GM19372 (cell line): ENCODE data around the gene CAMKK2.
"Not testable (repeated sequence)": the region's sequence is repeated elsewhere in the genome, so short reads cannot be mapped to it uniquely, and the experiment has no call there.

Experiments
- ATAC-seq: cut with Tn5 transposase; IDR thresholded peaks from one replicate; pipeline ENCODE4 v1.9.1; 2021; ENCODE audit warnings: mild to moderate bottlenecking, low read depth, moderate library complexity; ENCODE audit not compliant: unreplicated experiment

Gene CAMKK2

DNA sequence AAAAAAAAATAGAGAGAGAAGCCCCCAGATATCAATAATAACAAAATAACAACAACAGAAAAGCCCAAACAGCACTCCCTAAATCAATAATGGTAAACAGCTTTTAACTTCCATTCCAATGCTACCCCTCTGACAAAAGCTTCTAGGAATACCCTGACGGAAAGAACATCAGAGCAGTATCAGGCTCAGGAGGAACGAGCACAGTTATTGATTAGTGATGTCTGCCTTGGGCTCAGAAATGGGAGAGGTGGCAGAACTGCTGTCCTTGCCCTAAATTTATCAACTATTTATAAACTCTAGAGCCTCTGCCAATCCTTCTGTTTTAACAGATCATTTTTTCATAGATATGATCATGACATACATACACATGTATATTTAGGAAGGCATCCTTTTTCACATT lies 44.7 kb downstream of the CAMKK2 start:
- ATAC-seq = no peak

DNA sequence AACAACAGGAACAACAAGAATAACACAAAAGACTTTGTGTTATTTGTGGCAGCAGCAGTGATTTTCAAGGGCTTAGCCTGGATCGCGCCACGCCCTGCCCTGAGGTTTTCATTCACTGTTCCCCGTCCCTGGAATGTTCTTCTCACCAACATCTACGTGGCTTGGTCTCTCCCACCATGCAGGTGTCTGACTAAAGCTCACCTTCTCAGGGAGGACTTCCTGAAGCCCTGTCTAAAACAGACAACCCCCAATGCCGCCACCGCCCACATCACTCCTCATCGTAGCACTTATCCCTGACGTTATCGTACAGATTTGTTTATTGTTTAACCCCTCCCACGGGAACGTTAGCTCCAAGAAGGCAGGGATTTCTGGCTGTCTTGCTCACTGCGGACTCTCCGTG lies 46.1 kb downstream of the CAMKK2 start:
- no peak for ATAC-seq

DNA sequence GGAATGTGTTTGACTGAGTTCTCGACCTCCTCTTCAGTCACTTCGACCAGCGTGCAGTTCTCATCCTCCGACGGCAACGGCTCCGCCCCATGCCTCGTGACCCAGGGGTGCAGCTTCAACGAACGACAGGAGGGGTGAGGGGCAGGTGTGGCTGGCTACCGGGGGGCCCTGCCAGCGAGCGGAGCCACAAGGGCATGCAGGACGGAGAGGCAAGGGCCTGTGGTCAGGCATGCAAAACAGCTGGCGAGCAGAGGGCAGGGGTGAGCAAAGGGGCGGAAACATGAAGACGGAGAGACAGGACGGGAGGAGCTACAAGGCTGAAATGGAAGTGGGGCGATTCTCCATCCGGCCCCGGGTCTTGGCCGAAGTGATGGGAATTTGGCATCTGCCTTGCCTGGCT lies 47.9 kb downstream of the CAMKK2 start:
- ATAC-seq = peak; percentile 82

DNA sequence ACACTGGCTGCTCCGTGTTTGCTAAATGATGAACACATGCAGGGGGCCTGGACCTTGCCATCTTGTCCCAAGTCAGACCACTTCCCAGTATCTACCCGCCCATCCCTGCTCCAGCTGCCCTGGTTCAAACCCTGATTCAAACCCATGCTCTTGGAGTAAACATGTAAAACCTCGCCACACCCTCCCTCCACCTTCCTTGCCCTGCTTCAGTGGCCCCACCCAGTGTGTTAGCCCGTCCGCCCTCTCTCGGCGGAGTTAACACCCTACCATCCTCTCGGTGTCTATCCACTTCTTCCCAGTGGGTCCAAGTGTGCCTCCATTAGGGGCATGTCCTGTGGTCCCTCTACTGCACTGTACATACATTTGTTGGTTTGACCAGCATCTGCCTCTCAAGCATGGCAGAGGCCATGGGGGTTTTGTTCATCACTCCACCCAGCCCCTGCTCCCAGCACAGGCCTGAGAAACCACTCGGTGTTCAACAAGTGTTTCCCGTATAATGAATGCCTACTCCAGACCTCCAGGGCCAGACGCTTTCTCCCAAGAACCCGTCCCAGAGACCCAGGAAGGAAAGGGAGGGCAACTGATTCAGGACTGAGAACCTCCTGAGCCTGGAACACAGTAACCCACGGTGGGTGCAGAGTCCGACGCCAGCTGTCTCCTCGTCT lies 49.5 kb downstream of the CAMKK2 start:
- no peak for ATAC-seq

DNA sequence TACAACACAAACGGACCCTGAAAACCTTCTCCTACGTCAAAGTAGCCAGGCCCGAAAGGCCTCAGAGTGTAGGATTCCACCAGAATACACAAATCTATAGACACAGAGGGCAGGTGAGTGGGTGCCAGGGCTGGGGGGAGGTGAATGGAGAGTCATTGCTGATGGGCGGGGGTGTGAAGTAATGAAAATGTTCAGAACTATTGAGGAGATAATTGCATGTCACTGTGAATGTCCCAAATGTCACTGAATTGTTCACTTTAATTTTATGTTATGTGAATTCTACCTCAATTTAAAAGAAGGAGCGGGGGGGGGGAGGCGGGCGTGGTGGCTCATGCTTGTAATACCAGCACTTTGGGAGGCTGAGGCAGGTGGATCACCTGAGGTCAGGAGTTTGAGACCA lies 50.6 kb downstream of the CAMKK2 start:
- no peak for ATAC-seq

DNA sequence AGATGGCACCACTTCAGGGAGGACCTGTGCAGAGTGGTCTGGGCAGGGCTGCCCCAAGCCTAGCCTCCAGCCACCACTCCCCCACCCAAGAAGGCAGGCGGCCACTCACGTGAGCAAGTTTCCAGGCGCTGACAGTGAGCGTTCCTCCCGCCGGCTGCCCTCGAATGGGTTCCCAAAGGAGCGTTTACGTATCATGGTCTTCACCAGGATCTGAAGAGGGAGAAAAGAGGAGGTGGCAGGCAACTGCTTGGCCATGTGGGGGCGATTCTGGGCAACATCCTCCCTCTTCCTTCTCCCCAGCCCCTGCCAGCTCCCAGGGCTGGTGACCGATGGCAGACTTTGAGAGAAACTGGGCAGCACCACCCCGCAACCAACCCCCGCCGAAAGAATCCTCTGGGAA lies 51.5 kb downstream of the CAMKK2 start:
- ATAC-seq = no peak

DNA sequence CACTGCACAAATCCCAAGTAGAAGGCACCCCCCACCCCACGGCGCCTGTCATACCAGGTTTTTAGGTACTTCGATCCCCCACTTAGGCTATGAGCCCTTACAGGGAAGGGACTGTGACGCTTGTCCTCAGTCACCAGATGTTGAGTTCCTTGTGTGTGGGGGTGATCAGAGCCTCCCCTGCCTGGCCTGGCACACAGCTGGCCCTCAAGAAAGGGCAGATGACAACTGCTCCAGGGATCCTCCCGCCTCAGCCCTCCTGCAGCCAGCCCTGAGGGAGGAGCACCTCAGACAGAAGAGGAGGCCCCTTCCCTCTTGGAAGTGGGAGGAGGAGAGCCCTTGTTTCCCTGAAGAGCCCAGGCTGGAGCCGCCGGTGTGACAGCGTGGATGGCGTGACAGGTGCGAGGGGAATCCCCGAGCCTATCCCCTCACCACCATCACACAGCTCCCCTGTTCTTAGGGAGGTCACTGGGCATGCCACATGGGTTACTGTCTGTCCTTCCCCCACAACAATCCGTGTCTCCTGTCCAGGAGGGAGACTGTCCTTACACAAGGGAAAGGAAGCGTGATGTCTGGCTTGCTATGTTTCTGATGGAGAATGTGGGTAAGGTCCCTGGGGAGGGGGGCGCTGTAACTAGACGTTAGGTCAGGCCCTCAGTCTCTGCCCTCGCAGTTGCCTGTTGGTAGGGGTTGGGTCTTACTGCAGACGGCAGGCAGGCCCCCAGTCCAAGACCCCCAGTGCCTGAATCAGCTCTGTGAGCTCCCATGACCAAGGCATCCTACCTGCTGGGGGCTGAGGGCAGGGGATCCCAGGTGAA lies 55.1 kb downstream of the CAMKK2 start:
- ATAC-seq = no peak

DNA sequence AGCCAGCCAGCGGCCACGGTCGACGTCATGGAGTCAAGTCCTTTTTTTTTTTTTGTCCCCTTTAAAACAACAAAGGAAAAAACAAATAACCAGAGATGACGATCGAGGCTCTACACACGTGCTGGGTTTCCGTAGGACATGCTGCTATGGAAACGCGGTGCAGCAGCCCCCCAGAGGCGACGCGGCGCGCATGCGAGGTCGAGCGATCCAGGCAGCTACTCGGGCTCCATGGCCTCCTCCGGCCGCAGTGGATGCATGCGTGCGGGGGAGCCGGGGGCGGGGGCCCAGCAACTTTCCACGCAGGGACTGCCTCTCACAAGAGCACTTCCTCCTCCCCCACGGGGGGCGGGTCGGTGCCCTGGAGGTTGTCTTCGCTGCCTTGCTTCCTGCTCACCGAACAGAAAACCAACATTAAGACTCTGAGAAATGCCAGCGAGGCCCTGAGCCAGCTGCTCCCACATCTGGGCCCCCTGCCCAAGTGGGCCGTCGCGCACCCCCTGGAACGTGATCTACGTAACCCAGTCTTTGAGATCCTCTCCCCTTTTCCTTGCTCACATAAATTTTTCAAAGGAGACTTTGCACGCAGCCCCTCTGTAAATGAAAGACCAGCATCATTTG lies 55.9 kb downstream of the CAMKK2 start:
- no peak for ATAC-seq

DNA sequence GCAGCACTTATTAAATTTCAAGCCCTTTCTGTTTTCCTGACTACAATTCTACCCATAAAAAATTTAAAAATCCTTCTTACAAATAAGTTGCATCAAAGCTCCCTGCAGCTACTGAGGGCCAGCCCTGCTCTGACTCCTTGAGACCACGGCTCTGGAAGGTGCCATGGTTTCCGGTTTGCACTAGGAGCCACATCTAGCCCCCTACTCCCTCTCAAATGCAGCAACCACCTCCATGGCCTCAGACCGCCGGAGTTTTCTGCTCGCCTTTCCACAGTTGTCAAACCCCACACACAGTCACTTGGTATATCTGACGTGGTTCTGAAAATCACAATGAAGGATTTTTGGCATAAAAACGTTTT lies 56.5 kb downstream of the CAMKK2 start:
- no peak for ATAC-seq

DNA sequence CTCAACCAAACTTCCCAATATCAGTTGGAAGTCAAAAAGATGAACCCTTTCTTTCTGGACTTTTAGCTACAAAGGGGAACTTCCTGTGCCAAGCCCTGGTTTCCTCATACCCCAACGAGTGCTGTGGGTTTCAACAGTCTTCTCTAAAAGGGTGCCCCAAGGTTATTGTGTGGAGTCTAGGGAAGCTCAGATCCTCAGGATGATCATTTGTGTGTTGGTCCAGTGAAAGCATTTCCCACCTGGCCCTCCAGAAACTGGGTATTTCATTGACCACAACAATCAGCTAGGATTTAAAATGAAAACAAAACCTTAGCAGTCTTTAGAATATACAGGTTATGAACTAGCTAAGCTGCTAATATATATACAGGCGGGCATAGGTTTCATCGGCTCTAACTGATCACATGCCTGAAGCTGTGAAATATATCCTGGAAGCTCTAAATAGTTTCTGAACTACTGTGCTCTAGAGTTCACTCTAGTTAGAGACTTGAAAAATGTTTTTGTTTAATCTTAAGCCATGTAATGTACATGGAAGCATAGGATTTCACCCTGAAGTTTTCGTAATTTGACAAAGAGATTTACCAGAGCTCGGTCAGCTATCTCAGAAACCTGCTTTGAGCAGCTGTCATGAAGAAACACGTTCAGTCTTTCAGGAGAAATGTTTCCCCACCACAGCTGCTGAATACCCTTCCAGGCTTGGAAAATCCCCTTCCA lies 57.0 kb downstream of the CAMKK2 start:
- no peak for ATAC-seq

DNA sequence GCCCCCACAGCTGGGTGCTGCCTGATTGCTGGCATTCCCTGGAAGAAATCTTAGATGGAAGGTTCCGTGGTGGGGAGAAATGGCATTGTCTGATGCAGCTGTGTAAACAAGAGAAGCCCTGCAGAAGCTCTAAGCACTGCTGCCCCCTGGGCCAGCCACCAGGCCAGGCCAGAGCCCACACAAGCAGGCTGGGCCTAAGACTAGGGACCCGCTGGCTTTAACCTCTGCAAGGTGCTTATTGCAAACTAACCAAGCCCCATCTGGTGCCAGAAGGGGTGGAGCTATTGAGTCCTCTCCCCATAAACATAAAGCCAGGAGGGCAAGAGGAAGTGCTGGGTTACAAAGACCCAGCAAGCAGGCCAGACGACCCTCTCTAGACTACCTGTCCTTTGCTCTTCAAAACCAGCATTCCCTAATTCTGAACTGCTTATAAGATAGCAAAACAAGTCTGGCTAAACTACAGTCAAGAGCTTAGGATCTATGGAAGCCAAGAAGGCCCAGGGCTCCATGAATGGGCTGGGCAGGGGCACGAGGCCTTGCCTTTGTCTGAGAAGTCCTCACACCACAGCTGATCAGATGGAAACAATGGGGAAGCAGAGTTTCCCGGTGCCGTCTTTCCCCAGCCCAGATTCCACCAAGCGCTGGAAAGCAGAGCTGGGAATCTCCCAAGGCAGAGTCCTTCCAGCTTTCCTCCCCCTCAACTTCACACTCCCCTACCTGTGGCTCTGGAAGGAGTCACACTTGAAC lies 57.7 kb downstream of the CAMKK2 start:
- no peak for ATAC-seq

DNA sequence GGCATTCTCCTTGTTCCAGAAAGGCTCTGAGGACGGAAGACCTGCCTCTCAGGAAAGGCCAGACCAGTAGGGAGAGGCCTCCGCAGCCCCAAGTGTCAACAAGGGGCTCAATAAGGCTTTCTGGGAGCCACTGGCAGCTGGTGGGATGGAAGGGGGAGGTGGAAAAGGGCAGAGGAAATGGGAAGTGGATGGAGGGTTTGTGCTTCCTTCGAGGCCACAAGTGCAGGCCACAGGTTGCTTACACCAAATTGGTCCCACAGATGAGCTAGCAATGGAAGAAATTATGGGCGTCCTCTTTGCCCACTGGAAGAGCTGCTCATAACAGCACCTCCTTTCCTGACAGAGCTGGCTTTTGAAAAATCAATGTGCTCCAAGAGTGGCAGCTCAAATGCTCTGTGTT lies 58.4 kb downstream of the CAMKK2 start:
- ATAC-seq = no peak

DNA sequence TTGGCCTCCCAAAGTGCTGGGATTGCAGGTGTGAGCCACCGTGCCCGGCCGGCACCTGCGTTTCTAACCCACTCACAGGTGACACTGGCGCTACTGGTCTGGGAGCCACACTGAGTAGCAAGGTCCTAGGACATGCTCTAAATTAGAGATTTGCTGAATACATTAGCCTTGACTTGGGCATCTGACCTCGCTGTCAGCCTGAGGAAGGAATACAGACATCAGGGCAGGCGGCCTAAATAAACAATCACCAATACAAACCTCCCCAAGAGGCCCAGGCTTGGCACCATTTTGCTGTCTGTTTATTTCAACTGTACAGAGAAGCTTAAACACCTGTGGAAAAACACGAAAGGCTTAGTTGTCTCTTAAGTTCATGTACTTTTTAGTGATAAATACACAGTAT lies 59.1 kb downstream of the CAMKK2 start:
- ATAC-seq = no peak

DNA sequence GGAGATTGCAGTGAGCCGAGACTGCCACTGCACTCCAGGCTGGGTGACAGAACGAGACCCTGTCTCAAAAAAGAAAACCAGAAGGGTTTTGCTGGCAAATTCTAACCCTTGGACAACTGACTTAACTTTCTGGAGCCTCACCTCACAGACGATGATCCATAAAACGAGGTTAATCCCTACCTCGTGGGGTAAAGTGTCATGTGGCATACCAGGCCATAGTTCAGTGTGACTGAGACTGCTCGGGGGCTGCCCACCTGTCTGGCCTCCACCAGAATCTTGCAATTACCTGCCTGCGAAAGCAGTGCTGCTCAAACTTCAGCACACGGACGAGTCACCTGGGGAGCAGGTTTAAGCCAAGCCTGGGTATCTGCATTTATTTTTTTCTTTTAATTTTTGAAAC lies 59.7 kb downstream of the CAMKK2 start:
- ATAC-seq = no peak

DNA sequence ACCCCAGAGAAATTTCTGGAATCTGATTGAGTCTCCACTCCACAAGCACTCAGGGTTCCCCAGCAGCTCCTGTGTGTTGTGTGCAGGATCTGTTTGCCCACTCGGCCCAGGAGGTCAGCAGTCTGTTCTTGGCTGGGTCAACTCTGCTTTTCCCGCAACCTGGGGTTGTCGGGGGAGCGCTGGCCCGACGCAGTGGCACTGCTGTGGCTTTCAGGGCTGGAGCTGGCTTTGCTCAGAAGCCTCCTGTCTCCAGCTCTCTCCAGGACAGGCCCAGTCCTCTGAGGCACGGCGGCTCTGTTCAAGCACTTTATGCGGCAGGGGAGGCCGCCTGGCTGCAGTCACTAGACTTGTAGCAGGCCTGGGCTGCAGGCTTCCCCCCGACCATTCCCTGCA lies 62.9 kb downstream of the CAMKK2 start:
- ATAC-seq = no peak

DNA sequence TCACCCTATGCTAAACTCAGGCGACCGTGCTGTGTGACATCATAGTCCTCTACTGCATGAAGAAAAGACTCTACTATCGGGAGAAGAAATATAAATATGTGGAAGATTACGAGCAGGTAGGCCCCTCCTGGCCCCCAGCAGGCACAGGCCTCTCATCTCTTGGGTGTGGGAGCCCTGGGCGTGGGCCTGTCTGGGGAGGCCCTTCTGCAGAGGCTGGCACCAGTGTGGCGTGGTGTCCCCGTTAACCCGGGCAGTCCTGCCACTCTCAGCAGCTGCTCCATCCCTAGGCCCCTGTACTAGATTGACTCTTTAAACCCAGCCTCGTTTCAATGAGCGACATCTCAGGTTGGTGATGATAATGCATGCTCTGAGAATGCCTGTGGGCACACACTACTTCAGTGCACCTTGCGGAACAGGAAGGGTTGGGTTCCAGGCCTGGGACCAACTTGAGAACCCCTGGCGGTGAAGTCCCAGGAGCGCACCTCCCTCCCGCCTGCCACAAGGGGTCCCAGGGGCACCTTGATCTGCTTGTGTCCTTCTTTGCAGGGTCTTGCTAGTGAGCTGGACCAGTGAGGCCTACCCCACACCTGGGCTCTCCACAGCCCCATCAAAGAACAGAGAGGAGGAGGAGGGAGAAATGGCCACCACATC lies 63.4 kb downstream of the CAMKK2 start:
- no peak for ATAC-seq

DNA sequence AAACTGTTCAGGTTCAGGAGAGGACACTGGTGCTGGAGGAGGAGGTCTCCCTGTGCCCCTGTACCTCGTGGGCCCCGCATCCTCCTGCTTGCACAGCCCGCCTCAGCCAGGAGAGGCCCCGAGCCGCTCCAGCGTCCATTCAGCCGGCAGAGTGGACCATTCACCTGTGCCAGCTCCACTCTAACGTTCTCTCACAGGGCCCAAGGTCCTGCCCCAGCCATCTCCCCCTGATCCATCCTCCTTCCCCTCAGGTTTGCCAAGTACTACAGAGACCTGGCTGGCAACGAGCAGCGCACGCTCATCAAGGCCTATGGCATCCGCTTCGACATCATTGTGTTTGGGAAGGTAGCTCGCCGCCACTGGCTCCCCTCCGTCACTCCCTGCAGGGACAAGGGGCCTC lies 64.3 kb downstream of the CAMKK2 start:
- no peak for ATAC-seq

DNA sequence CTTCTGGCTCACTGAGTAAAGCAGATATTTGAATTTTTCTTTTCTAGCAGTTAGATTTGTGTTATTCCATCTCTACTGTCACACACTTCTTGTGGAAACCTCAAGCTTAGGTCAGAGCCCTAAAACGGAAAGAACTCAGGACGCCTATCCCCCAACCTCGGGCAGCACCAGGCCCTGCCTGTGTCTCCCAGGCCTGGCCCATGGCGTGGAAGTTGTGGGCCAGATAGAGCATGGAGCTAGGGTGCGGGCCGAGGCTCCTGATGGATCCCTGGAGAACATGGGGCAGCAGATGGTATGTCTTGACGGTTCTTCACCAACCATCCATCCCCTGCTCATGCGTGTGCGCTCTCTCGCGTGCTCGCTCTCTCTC lies 66.0 kb downstream of the CAMKK2 start:
- ATAC-seq = no peak

DNA sequence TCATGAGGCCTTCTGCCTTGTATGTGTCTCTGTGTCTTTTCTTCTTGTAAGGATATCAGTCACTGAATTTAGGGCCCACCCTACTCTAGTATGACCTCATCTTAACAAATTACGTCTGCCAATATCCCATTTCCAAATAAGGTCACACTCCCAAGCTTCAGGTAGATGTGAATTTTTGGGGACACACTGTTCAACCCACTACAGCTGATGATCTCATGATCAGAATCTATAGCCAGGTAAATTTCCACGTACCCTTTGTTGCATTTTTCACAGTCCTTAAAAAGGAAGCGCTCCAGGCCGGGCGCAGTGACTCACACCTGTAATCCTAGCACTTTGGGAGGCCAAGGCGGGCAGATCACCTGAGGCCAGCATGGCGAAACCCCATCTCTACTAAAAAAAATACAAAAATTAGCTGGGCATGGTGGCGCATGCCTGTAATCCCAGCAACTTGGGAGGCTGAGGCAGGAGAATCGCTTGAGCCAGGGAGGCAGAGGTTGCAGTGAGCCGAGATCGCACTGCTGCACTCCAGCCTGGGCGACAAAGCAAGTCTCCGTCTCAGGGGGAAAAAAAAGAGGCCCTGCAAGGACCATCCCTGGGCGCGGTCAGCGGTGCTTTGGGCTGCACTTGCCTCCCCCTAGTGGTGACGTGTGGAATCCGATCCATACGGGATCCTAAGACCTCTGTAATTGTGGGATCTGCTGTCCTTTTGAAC lies 66.5 kb downstream of the CAMKK2 start:
- not testable (repeated sequence) for ATAC-seq
